ENCODE data around the gene ZNF212.
"Not testable (repeated sequence)": the region's sequence is repeated elsewhere in the genome, so short reads cannot be mapped to it uniquely, and the experiment has no call there.

The ZNF212 gene

DNA sequence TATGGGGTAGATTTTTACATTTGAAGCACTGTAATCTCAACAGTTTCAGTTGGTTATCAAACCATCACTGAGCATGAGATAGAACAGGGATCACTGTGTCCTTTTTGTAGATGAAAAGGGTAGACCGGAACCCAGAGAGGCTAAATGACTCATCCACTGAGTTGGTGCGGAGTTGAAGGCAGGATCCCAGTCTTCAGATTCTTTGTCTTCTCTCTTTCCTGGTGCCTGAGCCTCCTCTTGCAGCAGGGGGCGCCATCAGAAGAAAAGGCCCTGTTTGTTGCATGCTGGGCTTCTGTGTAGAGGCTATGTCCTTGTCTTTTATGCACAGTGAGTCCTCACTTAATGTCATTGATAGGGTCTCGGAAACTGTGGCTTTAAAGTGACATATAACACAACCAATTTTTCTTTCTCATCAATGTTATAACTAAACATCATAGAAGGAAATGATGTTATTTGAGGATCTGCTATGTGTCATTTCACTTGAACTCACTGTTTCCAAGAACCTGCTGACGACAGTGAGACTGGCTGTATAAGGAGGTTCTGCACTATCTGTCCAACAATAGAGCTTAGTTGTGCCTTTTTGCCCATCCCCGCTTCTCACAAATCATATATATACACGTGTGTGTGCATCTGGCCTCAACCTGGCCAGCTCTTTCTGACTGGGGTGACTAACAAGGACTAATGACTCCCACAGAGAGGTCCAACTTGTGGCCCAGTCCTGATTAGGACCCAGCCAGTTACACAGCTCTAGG is 29.8 kb upstream of the ZNF212 start:
- Mint-ChIP-seq H3K4me3 (peak overlapping the region; percentile 60), H3K9me3 (no peaks in the 10 kb centered on the region), H3K27ac (peak overlapping the region; percentile 98), H3K4me1 (peaks cover 50% of the 10 kb centered on the region), H3K36me3 (peaks cover 100% of the 10 kb centered on the region)
- DNase-seq (ENCODE audit: low spot score in 2 of 2) (peak; percentile 83 to 97), ATAC-seq (peak; percentile 93)

DNA sequence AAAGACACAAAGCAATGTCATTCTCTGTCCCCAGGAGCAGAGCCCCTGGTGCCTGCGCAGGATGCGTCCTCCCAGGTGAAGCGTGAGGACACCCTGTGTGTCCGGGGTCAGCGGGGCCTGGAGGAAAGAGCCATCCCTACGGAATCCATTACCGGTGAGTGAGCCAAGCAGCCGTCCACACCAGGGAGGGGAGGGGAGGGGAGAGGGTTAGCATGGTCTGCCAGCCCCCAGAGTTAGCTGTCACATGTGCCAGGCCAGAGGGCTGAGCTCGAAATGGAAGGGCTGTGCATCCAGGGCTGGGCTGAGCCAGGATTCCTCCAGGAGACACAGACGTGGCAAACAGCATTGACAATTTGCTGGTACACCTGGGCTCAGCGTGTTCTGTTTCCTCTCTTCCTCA is 28.9 kb upstream of the ZNF212 start:
- H3K4me3 Mint-ChIP-seq, result peak overlapping the region; percentile 60

DNA sequence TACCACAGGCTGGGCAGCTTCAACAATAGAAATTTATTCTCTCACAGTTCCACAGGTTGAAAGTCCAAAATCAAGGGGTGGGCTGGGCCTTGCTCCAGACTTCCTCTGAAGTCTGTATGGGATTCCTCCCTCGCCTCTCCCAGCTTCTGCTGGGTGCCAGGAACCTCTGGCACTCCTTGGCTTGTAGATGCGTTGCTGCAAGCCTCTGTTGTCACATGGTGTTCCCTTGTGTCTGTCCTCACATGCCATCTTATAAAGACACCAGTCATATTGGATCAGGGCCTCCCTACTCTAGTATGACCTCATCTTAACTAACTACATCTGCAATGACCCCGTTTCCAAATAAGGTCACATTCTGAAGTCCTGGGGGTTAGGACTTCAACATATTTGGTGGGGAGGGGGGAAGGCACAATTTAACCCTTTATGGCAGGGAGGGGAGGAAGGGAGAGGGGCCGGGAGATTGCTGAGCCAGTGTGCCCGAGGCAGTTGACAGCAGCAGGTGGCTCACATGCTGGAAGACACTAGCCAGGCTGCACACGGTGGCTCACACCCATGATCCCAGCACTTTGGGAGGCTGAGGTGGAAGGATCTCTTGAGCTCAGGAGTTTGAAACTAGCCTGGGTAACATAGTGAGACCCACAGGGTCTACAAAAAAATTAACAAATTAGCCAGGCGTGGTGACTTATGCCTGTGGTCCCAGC is 25.3 kb upstream of the ZNF212 start:
- DNase-seq (ENCODE audit: low spot score in 2 of 2) (no peak), ATAC-seq (no peak)
- Mint-ChIP-seq H3K4me3 (no peak overlapping the region), H3K9me3 (no peaks in the 10 kb centered on the region), H3K27ac (peak overlapping the region; percentile 73), H3K4me1 (peaks cover 38% of the 10 kb centered on the region), H3K36me3 (peaks cover 100% of the 10 kb centered on the region)

More for the DNA sequence above, 28.9 kb upstream of the ZNF212 start:
- Mint-ChIP-seq H3K27ac (peak overlapping the region; percentile 98), H3K36me3 (peaks cover 100% of the 10 kb centered on the region), H3K9me3 (no peaks in the 10 kb centered on the region), H3K4me1 (peaks cover 47% of the 10 kb centered on the region)
- no peak for ATAC-seq
- no peak for DNase-seq (ENCODE audit: low spot score in 2 of 2)

DNA sequence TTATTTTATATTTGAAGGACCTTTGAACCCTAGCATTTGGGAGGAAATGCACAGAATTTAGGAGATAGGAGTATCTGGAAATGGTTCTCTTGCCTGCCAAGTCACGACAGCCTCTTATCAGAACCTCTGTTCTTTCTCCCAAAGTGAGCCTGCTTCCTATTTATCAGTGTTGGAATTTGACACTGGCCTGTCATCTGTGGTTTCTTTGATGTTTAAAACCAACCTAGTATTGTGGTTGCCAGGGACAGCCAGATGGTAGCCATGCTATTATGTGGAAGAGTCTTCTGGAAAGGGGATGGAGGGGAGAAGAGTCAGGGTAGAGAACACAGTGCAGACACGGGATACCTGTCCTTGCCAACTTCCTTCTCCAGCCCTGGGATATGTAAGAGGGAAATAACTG is 23.0 kb upstream of the ZNF212 start:
- DNase-seq (ENCODE audit: low spot score in 2 of 2) (no peak), ATAC-seq (no peak)
- Mint-ChIP-seq H3K4me1 (peaks cover 26% of the 10 kb centered on the region), H3K9me3 (no peaks in the 10 kb centered on the region), H3K27ac (no peak overlapping the region), H3K4me3 (no peak overlapping the region), H3K36me3 (peaks cover 100% of the 10 kb centered on the region)

DNA sequence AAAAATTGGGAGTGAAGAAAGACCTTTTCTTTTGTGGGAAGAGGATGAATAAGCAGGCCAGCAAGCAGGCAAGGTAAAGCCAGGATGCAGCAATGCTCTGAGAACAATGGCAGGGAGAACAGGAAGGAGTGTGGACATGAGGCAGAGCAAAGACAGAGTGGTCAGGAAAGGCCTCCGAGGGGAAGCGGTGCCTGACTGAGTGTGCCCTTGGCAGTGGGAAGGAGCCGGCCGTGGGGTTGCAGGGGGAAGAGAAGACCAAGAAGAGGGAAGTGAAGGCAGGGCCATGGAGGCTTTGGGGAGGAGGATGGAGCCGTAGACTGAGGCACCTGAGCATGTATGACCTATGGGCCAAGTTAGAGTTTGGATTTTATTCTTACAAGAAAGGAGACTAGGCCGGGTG is 21.9 kb upstream of the ZNF212 start:
- peak overlapping the region; percentile 77 for H3K27ac Mint-ChIP-seq
- no peak overlapping the region for H3K4me3 Mint-ChIP-seq
- no peaks in the 10 kb centered on the region for H3K9me3 Mint-ChIP-seq
- peaks cover 100% of the 10 kb centered on the region for H3K36me3 Mint-ChIP-seq
- no peak for DNase-seq (ENCODE audit: low spot score in 2 of 2)
- no peak for ATAC-seq
- H3K4me1 Mint-ChIP-seq, result peaks cover 26% of the 10 kb centered on the region

DNA sequence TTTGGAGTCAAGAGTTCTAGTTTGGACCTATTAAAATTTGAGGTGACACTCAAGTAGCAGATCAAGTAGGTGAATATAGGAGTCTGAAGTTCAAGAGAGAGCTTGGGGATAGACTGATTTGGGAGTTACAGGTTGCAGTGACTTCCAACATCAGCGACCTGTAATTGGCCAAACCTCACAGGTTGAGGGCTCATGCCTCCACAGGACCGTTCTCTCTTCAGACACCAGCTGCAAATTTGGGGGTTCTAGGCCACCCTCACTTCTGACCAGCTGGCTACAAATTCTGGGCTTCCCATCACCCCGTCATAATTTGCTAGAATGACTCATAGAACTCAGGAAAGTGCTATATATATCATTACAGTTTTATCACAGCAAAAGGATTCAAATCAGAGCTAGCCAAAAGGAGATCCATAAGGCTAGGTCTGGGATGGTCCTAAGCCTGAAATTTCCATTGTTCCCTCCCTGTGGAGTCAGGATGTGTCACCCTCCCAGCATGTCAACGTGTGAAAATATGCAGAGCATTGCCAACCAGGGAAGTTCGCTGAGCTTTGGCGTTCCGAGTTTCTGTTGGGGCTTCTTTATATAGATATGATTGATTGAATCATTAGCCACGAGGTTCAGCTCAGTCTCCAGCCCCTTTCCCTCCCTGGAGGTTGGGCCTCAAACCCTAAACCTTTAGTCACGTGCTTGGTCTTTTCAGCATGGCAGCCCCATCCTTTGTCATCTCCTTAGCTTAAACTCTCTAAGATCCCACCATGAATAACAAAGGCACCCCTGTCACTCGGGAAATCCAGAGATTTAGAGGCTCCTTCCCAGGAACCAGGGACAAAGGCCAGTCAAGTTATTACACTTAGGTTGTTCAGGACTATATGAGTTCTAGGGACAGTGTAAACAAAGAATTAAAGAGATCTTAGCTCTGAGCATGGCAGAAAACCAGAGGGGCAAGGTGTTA is 20.7 kb upstream of the ZNF212 start:
- Mint-ChIP-seq H3K4me1 (peaks cover 24% of the 10 kb centered on the region), H3K9me3 (no peaks in the 10 kb centered on the region), H3K36me3 (peaks cover 100% of the 10 kb centered on the region), H3K4me3 (no peak overlapping the region), H3K27ac (peak overlapping the region; percentile 85)
- DNase-seq (ENCODE audit: low spot score in 2 of 2), result no peak
- no peak for ATAC-seq

DNA sequence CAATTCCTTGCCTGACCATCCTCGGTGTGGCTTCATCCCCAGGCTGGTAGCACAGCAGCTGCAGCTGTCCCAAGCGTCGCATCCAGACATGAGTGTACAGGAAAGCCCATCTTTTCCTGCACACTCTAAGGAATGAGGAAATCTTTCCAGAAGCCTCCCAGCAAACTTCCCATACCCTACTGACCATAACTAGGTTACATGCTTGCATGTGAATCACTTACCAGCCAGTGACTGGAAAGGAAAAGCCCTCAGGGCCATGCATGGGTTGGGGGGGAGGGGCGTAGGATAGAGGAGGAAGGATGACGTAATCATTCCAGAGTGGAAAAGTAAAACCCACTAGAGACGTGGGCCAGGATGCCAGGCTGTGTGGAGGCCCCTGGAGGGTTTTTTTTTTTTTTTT is 18.9 kb upstream of the ZNF212 start:
- Mint-ChIP-seq H3K36me3 (peaks cover 93% of the 10 kb centered on the region), H3K4me3 (no peak overlapping the region)
- DNase-seq (ENCODE audit: low spot score in 2 of 2), result no peak

DNA sequence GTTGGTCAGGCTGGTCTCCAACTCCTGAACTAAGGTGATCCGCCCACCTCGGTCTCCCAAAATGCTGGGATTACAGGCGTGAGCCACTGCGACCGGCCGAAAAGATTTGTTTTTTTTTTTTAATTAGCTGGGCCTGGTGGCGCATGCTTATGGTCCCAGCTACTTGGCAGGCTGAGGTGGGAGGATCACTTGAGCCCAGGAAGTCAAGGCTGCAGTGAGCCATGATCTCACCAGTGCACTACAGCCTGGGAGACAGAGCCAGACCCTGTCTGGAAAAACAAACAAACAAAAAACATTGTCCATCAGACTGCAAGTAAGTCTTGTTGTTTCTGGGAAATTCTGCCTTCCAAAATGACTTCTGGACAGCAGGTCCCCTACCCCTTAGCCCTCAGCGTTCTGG is 16.3 kb upstream of the ZNF212 start:
- Mint-ChIP-seq H3K4me1 (peaks cover 14% of the 10 kb centered on the region), H3K27ac (no peak overlapping the region), H3K36me3 (peaks cover 76% of the 10 kb centered on the region), H3K4me3 (no peak overlapping the region), H3K9me3 (no peaks in the 10 kb centered on the region)
- ATAC-seq (no peak), DNase-seq (ENCODE audit: low spot score in 2 of 2) (no peak)

More for the DNA sequence above, 18.9 kb upstream of the ZNF212 start:
- H3K9me3 Mint-ChIP-seq, result no peaks in the 10 kb centered on the region
- no peak overlapping the region for H3K27ac Mint-ChIP-seq
- H3K4me1 Mint-ChIP-seq, result peaks cover 24% of the 10 kb centered on the region
- no peak for ATAC-seq

DNA sequence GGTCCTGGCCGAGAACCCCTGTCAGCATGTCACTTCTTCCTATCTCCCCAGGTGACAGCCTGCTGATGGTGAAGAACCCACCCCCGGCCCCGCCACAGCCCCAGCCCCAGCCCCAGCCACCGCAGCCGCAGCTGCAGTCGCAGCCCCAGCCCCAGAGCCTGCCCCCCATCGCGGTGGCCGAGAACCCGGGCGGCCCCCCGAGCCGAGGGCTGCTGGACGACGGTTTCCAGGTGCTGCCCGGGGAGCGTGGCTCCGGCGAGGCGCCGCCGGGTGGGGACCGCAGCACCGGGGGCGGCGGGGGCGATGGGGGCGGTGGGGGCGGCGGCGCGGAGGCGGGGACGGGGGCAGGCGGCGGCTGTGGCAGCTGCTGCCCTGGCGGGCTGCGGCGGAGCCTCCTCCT is 15.7 kb upstream of the ZNF212 start:
- H3K9me3 Mint-ChIP-seq, result no peaks in the 10 kb centered on the region
- DNase-seq (ENCODE audit: low spot score in 2 of 2) (no peak), ATAC-seq (no peak)
- H3K4me1 Mint-ChIP-seq, result peaks cover 13% of the 10 kb centered on the region
- no peak overlapping the region for H3K27ac Mint-ChIP-seq
- peaks cover 71% of the 10 kb centered on the region for H3K36me3 Mint-ChIP-seq
- no peak overlapping the region for H3K4me3 Mint-ChIP-seq

DNA sequence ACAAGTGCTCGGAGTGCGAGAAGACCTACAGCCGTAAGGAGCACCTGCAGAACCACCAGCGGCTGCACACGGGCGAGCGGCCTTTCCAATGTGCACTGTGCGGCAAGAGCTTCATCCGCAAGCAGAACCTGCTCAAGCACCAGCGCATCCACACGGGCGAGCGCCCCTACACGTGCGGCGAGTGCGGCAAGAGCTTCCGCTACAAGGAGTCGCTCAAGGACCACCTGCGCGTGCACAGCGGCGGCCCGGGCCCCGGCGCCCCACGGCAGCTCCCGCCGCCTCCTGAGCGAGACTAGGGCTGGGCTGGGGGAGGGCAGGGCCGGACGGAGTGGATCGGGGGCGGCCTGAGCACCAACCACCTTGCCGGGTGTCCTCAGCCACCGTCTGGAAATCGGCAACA is 15.1 kb upstream of the ZNF212 start:
- no peak overlapping the region for H3K4me3 Mint-ChIP-seq
- ATAC-seq, result no peak

DNA sequence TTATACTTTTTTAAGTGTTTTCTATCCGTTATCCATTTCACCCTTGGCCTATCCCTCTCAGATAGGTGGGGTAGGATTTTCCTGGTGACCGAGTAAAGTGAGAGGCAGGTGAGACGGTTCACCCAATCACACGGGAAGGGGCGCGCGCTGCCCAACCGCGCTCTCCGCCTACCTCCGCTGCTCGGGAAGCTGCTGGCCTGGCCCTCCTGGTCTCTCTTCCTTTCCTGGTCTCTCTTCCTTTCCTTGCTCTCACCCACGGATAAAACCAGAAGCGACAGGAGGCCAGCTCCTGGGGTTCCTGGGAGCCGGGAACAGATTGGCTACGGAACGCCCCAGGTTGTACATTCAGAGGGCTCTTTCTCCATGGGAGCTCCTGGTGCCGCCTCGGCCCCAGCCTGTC is 14.3 kb upstream of the ZNF212 start:
- ATAC-seq (no peak), DNase-seq (ENCODE audit: low spot score in 2 of 2) (no peak)
- Mint-ChIP-seq H3K36me3 (peaks cover 71% of the 10 kb centered on the region), H3K9me3 (no peaks in the 10 kb centered on the region), H3K4me3 (no peak overlapping the region), H3K27ac (peak overlapping the region; percentile 87), H3K4me1 (peaks cover 16% of the 10 kb centered on the region)

More for the DNA sequence above, 15.1 kb upstream of the ZNF212 start:
- no peak for DNase-seq (ENCODE audit: low spot score in 2 of 2)
- Mint-ChIP-seq H3K36me3 (peaks cover 71% of the 10 kb centered on the region), H3K27ac (no peak overlapping the region), H3K4me1 (peaks cover 17% of the 10 kb centered on the region), H3K9me3 (no peaks in the 10 kb centered on the region)

DNA sequence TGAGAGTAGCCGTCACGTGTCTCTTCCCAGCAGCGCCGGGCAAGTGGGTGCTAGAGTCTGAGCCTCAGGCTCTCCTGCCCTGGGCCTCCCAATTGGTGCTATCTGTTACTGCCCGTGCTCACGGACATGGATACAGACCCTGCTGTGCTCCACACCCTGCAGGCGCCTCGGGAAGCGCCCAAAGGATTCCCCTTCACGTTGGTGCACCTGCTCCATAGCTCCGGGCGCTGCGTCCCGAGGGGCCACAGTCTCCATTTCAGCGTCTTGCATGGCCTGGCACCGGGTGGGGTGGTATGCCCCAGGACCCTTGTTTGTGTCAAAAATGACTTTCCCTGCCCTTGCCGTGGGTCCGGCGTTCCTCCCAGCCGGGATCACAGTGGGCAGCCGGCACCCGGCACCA is 13.8 kb upstream of the ZNF212 start:
- DNase-seq (ENCODE audit: low spot score in 2 of 2) (no peak), ATAC-seq (no peak)
- H3K4me1 Mint-ChIP-seq, result peaks cover 16% of the 10 kb centered on the region
- H3K27ac Mint-ChIP-seq, result peak overlapping the region; percentile 87
- peaks cover 65% of the 10 kb centered on the region for H3K36me3 Mint-ChIP-seq
- H3K4me3 Mint-ChIP-seq, result no peak overlapping the region
- no peaks in the 10 kb centered on the region for H3K9me3 Mint-ChIP-seq

DNA sequence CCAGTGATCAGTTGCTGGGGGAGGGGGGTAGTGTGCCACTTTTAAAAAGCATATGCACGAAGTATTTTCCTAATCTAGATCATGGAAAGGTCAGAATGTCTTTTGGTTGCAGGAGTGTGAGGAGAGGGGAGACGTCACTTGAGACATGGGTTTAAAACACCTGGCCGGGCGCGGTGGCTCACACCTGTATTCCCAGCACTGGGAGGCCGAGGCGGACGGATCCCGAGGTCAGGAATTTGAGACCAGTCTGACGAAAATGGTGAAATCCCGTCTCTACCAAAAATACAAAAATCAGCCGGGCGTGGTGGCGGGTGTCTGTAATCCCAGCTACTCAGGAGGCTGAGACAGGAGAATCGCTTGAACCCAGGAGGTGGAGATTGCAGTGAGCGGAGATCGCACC is 13.1 kb upstream of the ZNF212 start:
- H3K36me3 Mint-ChIP-seq, result peaks cover 58% of the 10 kb centered on the region
- H3K9me3 Mint-ChIP-seq; DNase-seq (ENCODE audit: low spot score in 2 of 2); ATAC-seq; H3K4me3 Mint-ChIP-seq: not testable (repeated sequence)
- peaks cover 16% of the 10 kb centered on the region for H3K4me1 Mint-ChIP-seq
- peak overlapping the region; percentile 87 for H3K27ac Mint-ChIP-seq

DNA sequence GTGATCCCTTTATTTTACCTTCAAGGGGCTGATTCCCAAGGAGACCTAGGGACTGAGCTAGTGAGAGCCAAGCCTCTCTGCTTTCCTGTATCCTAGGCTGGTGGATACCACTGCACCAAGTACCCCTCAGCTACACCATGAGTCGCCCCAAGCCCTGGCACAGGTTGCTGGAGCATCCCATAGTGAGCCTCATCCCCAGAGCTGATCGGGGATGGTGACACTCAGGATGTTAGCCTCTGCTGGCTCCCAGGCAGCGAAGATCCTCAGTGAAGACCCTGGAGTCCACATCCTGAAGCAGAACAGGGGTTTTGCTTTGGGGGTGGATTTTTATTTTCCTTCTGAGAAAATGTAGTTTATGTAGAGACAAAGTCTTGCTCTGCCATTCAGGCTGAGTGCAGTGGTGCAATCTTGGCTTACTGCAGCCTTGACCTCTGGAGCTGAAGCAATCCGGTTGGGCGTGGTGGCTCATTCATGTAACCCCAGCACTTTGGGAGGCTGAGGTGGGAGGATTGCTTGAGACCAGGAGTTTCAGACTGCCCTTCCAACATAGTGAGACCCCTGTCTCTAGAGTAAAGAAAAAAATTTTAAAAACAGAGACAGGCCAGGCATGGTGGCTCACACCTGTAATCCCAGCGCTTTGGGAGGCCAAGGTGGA is 12.5 kb upstream of the ZNF212 start:
- H3K27ac Mint-ChIP-seq, result peak overlapping the region; percentile 87
- no peak overlapping the region for H3K4me3 Mint-ChIP-seq
- ATAC-seq (no peak), DNase-seq (ENCODE audit: low spot score in 2 of 2) (no peak)
- peaks cover 16% of the 10 kb centered on the region for H3K4me1 Mint-ChIP-seq
- peaks cover 52% of the 10 kb centered on the region for H3K36me3 Mint-ChIP-seq
- no peaks in the 10 kb centered on the region for H3K9me3 Mint-ChIP-seq

Data from stimulated activated effector memory CD8-positive, alpha-beta T cell treated with anti-CD3 and anti-CD28 coated beads, Interleukin-12 subunit alpha, Interleukin-12 subunit beta, amount 100 ng/mL, for 72 hours (primary cell).